Epidermal melanocyte (primary cell): Measurements from ENCODE around the gene LCE1F.

Experiments
- DNase-seq: peaks from one replicate; pipeline ENCODE4 v3.0.0; 2011; ENCODE audit warnings: low spot score; ENCODE audit not compliant: insufficient read length

The LCE1F gene

GRCh38 chr1:152776361-152776760, 1.4 kb downstream of the LCE1F start:
- DNase-seq = no peak

- DNase-seq = no peak
Observed at GRCh38 chr1:152777510-152778137, 2.7 kb downstream of the LCE1F start.

- no peak for DNase-seq
Observed at GRCh38 chr1:152783095-152783494, 8.2 kb downstream of the LCE1F start.

- no peak for DNase-seq
Observed at GRCh38 chr1:152786077-152786476, 11.1 kb downstream of the LCE1F start, which contains the start of gene LCE1E. Gene LCE1E (plus strand): TSS chr1:152786257. CDS start chr1:152787300, 1,043 bp downstream.

GRCh38 chr1:152795686-152796085, 20.7 kb downstream of the LCE1F start:
- no peak for DNase-seq

- no peak for DNase-seq
Observed at GRCh38 chr1:152796421-152796820, 21.5 kb downstream of the LCE1F start, which contains the start of gene LCE1D. Gene LCE1D (plus strand): TSS chr1:152796721. CDS start chr1:152797795, 1,074 bp downstream.

GRCh38 chr1:152801333-152801732, 26.4 kb downstream of the LCE1F start:
- no peak for DNase-seq

GRCh38 chr1:152806576-152806975, 31.6 kb downstream of the LCE1F start, which contains the start of gene LCE1C:
Gene LCE1C (minus strand): TSS chr1:152806651. CDS start chr1:152805478, 1,173 bp downstream.
- no peak for DNase-seq

GRCh38 chr1:152811050-152811449, 36.1 kb downstream of the LCE1F start:
- DNase-seq = no peak

- DNase-seq = no peak
Observed at GRCh38 chr1:152811671-152812070, 36.7 kb downstream of the LCE1F start, which contains the start of gene LCE1B. Gene LCE1B (plus strand): TSS chr1:152811971. CDS start chr1:152812447, 476 bp downstream.

GRCh38 chr1:152817309-152817708, 42.4 kb downstream of the LCE1F start:
- DNase-seq = no peak

GRCh38 chr1:152823294-152823693, 48.4 kb downstream of the LCE1F start:
- no peak for DNase-seq

GRCh38 chr1:152824964-152825363, 50.0 kb downstream of the LCE1F start:
- no peak for DNase-seq
